ENCODE data around the gene PRKCA.
"Not testable (repeated sequence)": the region's sequence is repeated elsewhere in the genome, so short reads cannot be mapped to it uniquely, and the experiment has no call there.

The PRKCA gene

GRCh38 chr17:66469890-66470289, 167.5 kb downstream of the PRKCA start:
- no peak for DNase-seq

DNA sequence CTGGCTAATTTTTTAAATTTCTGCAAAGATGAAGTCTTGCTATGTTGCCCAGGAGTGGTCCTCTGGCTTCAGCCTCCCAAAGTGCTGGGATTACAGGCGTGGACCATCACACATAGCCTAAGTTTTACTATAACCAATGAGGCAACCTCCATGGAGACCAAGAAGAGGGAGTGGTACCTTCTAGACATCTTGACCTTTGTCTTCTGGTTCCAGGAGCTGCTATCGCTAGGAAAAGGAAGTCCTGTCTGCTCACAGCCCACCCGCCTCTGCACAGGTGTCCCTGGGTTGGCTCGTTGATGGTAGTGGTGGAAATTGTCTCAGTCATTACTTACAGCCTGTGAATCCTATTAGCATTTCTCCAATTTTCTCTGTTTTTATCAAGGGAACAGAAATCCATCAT, 169.7 kb downstream of the PRKCA start:
- DNase-seq: no peak

DNA sequence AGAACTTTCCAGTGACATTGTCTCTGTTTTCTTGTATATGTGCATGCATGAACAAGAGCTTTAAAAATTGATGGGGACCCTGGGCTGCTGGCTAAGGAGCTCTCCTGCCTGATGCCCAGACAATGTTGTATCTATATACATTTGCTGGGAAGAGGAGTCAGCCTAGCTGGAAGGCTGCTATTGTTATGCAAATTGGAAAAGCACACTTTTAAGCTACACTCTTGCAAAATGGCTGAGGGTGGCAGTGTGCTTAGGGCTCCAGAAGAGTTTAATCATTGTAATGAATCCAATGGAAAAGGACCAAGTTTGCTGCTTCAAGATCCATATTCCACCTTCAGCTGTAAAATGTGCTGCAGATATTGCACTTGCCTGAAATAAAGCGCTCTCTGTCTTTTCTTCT, 171.8 kb downstream of the PRKCA start:
- no peak for DNase-seq

- no peak for DNase-seq
These were observed 172.5 kb downstream of the PRKCA start for GRCh38 chr17:66474806-66475497.

DNA sequence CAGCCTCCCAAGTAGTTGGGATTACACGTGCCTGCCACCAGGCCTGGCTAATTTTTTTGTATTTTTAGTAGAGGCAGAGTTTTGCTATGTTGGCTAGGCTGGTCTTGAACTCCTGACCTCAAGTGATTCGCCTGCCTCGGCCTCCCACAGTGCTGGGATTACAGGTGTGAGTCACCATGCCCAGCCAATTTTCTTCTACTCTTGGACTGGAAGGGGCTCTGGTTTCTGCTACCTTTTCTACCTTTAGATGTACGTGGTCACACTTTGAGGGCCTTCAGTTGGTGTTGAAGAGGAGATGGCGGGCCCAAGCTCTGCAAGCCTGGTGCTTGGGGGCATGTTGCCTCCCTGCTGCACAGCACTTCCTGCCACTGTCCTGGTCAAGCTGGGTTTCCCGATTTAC, 173.6 kb downstream of the PRKCA start:
- DNase-seq: no peak

GRCh38 chr17:66477615-66478283, 175.3 kb downstream of the PRKCA start:
- no peak for DNase-seq

GRCh38 chr17:66479230-66479889, 176.9 kb downstream of the PRKCA start:
- not testable (repeated sequence) for DNase-seq

DNA sequence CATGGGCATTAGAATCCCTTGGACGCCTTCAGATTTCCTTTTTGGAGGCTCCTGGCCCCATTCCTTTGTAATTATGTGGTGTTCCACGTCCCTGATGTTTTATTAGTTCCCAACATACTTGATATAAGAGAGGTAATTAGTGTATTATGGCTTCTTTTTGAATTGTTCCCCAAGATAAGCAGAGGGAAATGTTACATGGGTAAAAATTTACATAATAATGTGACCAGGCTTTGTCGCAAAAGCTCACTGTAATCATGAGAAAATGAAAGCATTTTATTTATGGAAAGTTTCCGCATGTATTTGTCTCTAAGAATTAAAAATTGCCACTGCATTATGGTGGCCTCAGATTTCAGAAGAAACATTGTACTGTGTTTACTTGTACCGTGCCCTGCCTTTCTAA, 177.8 kb downstream of the PRKCA start:
- no peak for DNase-seq

- no peak for DNase-seq
These were observed 178.4 kb downstream of the PRKCA start for GRCh38 chr17:66480802-66481201.

GRCh38 chr17:66481271-66481670, 178.9 kb downstream of the PRKCA start:
- no peak for DNase-seq

GRCh38 chr17:66483906-66484305, 181.5 kb downstream of the PRKCA start:
- DNase-seq: no peak

GRCh38 chr17:66485309-66485947, 183.0 kb downstream of the PRKCA start:
- no peak for DNase-seq

GRCh38 chr17:66487121-66487520, 184.7 kb downstream of the PRKCA start:
- DNase-seq: no peak

GRCh38 chr17:66487981-66488468, 185.6 kb downstream of the PRKCA start:
- no peak for DNase-seq

- no peak for DNase-seq
These were observed 186.5 kb downstream of the PRKCA start for GRCh38 chr17:66488864-66489263.

- DNase-seq: not testable (repeated sequence)
These were observed 187.2 kb downstream of the PRKCA start for GRCh38 chr17:66489576-66489975.

GRCh38 chr17:66491213-66491612, 188.8 kb downstream of the PRKCA start:
- no peak for DNase-seq

- DNase-seq: no peak
These were observed 189.3 kb downstream of the PRKCA start for GRCh38 chr17:66491665-66492064.

DNA sequence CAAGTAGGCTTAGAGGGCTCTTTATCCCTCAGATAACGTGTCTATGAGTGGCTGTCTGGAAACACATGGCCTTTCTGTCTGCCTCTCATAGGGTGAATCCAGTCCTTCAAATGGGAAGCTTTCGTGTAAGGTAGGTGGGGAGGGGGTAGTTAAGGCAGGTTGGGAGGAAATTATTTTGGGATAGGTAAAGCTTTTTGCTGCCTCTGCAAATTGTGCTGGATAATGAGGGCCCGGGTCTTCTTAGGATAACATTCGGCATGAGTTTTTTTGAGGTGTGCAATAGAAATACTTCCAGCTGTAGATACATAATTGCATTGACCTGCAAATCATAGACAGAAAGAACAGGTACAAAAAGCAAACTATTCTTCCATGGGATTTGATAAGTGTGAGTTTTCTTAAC, 189.7 kb downstream of the PRKCA start:
- no peak for DNase-seq

GRCh38 chr17:66492561-66493005, 190.2 kb downstream of the PRKCA start:
- no peak for DNase-seq

GRCh38 chr17:66493283-66494019, 191.0 kb downstream of the PRKCA start:
- no peak for DNase-seq

DNA sequence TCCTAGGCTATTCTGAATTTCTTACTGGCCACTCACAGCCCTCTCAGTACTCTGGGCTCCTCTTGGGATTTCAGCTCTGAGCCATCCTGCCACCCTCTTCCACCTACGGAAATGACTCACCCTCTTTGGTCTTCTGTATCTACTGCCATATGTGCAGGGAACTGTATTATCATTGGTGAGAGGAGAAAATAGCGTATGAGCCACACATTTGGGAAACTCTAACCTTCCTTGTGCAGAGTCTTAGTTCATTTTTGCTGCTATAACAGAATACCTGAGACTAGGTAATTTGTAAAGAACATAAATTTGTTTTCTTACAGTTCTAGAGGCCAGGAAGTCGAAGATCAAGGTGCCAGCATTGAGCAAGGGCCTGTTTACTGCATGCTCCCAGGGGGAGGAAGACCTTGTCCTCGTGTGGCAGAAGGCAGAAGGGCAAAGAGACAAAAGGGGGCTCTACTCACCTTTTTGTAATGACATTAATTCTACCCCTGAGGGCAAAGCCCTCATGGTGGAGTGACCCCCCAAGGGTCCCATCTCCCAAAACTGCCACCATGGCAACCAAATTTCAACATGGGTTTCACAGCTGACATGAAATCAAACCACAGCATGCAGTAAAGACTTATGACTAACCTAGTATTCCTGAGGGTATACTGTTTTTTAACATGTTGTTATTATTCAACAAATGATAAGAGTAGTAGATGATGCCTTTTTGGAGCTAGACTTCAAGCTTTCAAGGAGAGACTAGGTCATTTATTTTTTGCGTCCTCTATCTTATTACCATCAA, 191.8 kb downstream of the PRKCA start:
- no peak for DNase-seq
